Measurements from ENCODE around the gene MMRN2.

MMRN2 gene

DNA sequence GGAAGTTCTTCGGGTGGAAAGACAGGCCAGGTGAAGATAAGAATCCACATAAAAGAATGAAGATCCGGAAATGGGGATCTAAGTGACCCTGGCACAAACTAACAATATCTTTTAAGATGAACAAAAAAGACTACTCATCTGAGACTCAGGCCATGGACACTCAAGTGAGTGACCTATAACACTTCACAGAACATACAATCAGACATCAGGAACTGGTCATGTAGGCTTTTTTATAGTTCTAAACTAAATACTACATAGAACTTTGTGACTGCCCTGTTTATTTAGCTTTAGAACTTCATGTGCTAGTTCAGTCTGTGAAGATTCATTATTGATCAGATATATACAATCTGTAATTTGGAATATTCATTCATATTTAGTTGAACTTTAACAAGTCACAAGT lies 52.8 kb downstream of the MMRN2 start:
- TF ChIP-seq, protein P1, sequence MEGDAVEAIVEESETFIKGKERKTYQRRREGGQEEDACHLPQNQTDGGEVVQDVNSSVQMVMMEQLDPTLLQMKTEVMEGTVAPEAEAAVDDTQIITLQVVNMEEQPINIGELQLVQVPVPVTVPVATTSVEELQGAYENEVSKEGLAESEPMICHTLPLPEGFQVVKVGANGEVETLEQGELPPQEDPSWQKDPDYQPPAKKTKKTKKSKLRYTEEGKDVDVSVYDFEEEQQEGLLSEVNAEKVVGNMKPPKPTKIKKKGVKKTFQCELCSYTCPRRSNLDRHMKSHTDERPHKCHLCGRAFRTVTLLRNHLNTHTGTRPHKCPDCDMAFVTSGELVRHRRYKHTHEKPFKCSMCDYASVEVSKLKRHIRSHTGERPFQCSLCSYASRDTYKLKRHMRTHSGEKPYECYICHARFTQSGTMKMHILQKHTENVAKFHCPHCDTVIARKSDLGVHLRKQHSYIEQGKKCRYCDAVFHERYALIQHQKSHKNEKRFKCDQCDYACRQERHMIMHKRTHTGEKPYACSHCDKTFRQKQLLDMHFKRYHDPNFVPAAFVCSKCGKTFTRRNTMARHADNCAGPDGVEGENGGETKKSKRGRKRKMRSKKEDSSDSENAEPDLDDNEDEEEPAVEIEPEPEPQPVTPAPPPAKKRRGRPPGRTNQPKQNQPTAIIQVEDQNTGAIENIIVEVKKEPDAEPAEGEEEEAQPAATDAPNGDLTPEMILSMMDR (IDR thresholded peaks at IDR 0.05; ENCODE audit: insufficient read depth, missing control alignments), result no peak
- no peak for DNase-seq (ENCODE audit: insufficient read length, low spot score)
- no peak for FAIRE-seq

DNA sequence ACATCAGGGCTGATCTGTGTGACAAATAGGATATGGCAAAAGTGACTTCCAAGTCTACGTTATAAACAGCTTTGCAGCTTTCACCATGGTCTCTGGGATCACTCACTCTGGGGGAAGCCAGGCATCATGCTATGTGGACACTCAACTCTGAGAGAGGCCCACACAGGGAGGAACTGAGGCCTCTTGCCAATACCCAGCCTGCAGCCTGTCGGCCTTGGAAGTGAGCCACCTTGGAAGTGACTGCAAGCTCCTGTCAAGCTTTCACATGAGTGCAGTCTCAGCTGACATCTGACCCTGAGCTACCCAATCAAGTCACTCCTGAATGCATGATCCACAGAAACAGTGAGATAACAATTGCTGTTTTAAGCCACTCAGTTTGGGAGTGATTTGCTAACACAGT lies 56.5 kb downstream of the MMRN2 start:
- TF ChIP-seq, protein P1 (IDR thresholded peaks at IDR 0.05; ENCODE audit: insufficient read depth, missing control alignments), result no peak
- no peak for DNase-seq (ENCODE audit: insufficient read length, low spot score)
- no peak for FAIRE-seq

DNA sequence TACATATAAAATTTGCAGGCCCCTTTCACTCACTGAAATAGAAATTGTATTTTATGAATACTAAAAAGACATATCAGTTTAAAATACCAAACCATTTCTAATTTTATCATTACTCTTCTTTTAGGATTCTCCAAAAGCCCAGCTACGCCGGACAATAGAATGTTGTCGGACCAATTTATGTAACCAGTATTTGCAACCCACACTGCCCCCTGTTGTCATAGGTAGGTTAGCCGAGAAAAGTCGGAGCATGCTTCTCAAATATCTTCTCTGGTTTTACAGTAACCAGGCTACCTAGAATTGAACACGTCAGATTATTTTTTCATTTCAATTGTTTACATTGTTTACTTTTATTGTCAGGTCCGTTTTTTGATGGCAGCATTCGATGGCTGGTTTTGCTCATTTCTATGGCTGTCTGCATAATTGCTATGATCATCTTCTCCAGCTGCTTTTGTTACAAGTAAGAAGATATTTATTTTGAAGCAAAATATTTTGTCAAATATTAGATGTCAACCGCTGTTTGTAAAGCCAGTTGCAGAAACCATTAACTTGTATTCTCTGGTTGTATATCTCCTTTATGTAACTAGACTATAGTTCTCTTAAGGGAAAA lies 57.6 kb downstream of the MMRN2 start:
- FAIRE-seq, result peak; percentile 85
- DNase-seq (ENCODE audit: insufficient read length, low spot score), result no peak
- TF ChIP-seq, protein P1 (IDR thresholded peaks at IDR 0.05; ENCODE audit: insufficient read depth, missing control alignments), result peak; percentile 80

DNA sequence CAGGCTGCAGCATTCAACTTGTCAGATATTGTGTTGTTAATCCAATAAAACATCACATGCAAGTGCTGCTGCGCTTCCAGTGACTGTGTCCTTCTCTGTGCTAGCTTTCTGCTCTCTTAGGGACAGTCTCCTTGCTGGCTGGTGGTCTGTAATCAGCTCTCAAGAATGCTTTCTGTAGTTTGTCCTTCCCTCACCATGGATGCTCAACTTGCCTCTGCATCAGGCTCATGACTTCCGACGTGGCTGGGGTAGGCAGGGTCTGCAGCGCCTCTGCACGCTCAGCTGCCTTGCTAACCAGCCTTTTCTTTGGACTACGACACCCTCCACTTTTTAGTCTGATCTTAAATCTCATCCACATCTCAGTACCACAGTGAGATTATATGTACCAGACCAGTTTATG lies 58.3 kb downstream of the MMRN2 start:
- DNase-seq (ENCODE audit: insufficient read length, low spot score), result no peak
- TF ChIP-seq, protein P1 (IDR thresholded peaks at IDR 0.05; ENCODE audit: insufficient read depth, missing control alignments), result no peak
- FAIRE-seq, result no peak

DNA sequence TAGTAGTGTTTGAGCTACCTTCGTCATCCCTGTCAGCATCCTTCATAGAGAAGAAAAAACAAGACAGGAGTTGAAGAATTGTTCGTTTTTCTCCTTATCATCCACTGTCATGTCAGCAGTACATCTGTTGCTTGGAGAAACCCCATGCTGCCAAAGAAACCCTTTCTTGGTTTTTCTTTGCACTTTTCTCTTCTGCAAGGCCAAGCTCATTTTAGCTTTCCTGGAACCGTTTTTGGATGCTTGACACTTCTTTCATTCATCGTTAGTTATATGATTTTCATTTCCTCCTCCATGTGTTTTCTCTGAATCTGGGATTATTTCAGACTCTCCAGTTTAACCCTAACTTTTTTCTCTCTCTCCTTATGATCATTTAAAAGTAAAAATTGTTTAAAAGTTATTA lies 58.9 kb downstream of the MMRN2 start:
- TF ChIP-seq, protein P1 (IDR thresholded peaks at IDR 0.05; ENCODE audit: insufficient read depth, missing control alignments), result no peak
- FAIRE-seq, result no peak
- no peak for DNase-seq (ENCODE audit: insufficient read length, low spot score)

DNA sequence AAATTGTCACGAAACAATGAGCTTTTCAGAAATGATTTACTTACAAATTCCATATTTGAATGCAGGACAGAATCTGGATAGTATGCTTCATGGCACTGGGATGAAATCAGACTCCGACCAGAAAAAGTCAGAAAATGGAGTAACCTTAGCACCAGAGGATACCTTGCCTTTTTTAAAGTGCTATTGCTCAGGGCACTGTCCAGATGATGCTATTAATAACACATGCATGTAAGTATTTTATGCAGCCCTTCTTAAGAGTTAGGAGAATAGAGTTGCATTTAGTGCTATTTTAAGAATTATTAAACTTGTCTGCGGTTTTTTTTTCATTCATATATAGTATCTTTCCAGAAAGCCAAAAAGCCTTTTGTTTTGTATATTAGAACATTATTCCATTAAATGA lies 67.4 kb downstream of the MMRN2 start:
- DNase-seq (ENCODE audit: insufficient read length, low spot score), result no peak
- TF ChIP-seq, protein P1 (IDR thresholded peaks at IDR 0.05; ENCODE audit: insufficient read depth, missing control alignments), result no peak
- no peak for FAIRE-seq

DNA sequence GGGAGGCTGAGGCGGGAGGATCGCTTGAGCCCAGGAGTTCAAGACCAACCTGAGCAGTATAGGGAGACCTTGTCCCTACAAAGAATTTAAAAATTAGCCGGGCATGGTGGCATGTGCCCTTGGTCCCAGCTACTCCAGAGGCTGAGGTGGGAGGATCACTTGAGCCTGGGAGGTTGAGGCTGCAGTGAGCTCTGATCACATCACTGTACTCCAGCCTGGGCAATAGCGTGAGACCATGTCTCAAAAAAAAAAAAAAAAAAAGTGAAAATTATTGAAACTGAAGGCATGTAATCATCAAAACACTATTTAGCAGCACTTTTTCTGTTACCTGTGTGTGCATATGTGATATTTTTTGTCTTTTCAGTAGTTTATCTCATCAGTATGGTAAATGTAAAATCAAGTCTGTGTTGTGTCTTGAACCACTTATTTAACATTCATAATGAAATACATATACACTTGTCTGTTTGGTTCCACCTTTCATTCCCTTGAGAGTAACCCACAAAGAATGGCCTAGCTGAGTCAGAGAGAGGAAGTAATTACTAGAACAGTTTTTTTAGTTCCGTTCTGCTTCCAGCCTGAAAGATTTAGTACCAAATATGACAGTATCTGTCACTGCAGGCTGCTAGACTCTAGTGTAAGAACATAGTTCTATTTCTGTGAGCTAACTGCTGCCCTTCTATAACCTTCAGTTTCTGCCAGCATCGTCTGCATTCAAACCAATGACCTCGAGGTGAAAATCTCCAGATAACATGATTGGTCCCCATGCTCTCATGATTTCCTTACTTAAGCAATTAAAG lies 68.6 kb downstream of the MMRN2 start:
- TF ChIP-seq, protein P1 (IDR thresholded peaks at IDR 0.05; ENCODE audit: insufficient read depth, missing control alignments), result no peak
- no peak for DNase-seq (ENCODE audit: insufficient read length, low spot score)
- peak; percentile 69 for FAIRE-seq
